Mammary epithelial cell (primary cell): ENCODE data around the gene NPBWR2.

Experiments
- EZH2 ChIP-seq: IDR thresholded peaks from 2 replicates; pipeline ENCODE4 v1.6.1; 2012; ENCODE audit warnings: low read length, inconsistent platforms, borderline replicate concordance
- TF ChIP-seq, protein P1 (sequence below), 2 donors: IDR thresholded peaks in 1 of 2; conservative IDR thresholded peaks in 1 of 2; 2 replicates each; pipeline ENCODE4 v1.5.1; 2011 to 2012; ENCODE audit warnings: inconsistent platforms in 2 of 2, low read length in 2 of 2, mild to moderate bottlenecking in 2 of 2, control low read depth in 1 of 2, low read depth in 1 of 2; ENCODE audit not compliant: insufficient read depth in 1 of 2; ENCODE audit errors: extremely low read depth in 1 of 2

- TF ChIP-seq, protein P1, sequence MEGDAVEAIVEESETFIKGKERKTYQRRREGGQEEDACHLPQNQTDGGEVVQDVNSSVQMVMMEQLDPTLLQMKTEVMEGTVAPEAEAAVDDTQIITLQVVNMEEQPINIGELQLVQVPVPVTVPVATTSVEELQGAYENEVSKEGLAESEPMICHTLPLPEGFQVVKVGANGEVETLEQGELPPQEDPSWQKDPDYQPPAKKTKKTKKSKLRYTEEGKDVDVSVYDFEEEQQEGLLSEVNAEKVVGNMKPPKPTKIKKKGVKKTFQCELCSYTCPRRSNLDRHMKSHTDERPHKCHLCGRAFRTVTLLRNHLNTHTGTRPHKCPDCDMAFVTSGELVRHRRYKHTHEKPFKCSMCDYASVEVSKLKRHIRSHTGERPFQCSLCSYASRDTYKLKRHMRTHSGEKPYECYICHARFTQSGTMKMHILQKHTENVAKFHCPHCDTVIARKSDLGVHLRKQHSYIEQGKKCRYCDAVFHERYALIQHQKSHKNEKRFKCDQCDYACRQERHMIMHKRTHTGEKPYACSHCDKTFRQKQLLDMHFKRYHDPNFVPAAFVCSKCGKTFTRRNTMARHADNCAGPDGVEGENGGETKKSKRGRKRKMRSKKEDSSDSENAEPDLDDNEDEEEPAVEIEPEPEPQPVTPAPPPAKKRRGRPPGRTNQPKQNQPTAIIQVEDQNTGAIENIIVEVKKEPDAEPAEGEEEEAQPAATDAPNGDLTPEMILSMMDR (conservative IDR thresholded peaks at IDR 0.05 in 1 of 2, IDR thresholded peaks at IDR 0.05 in 1 of 2; ENCODE audit: extremely low read depth in 1 of 2, insufficient read depth in 1 of 2, low read depth in 1 of 2, low read length in 2 of 2): no peak
- no peak for TF ChIP-seq EZH2
Observed at GRCh38 chr20:64130876-64131275, 23.5 kb upstream of the NPBWR2 start.
